Lower lobe of right lung (tissue), 2 donors: ENCODE measurements around the gene COG3. TPM values are rescaled to one million over a fixed set of nuclear protein-coding genes. Genes with fewer than 3 reads are reported as not detected.

Experiments
- ATAC-seq, 2 donors: fragments of 200-7000 bp; cut with Tn5 transposase; one replicate each; pipeline ENCODE4 v1.9.1; 2020 to 2022; ENCODE audit warnings: mild to moderate bottlenecking in 2 of 2, moderate library complexity in 2 of 2
- DNase-seq: peaks from one replicate; pipeline ENCODE4 v3.0.0-alpha.2; 2020
- H3K27ac ChIP-seq: fragments of 200-600 bp; one replicate; pipeline ENCODE4 v1.8.0; 2022
- H3K27me3 ChIP-seq: fragments of 200-600 bp; one replicate; pipeline ENCODE4 v1.8.0; 2022; ENCODE audit warnings: low read depth
- H3K36me3 ChIP-seq: fragments of 200-600 bp; one replicate; pipeline ENCODE4 v1.8.0; 2022; ENCODE audit warnings: mild to moderate bottlenecking
- H3K4me1 ChIP-seq: fragments of 200-600 bp; one replicate; pipeline ENCODE4 v1.8.0; 2022
- H3K4me3 ChIP-seq: fragments of 200-600 bp; one replicate; pipeline ENCODE4 v1.8.0; 2022; ENCODE audit warnings: mild to moderate bottlenecking
- H3K9me3 ChIP-seq: fragments of 200-600 bp; one replicate; pipeline ENCODE4 v1.8.0; 2022
- CTCF ChIP-seq: fragments of 200-600 bp; IDR thresholded peaks from one replicate; pipeline ENCODE4 v1.8.0; 2022; ENCODE audit warnings: antibody characterized with exemption, mild to moderate bottlenecking
- intact Hi-C: fragments of 100-400 bp; cut with DNase I; formaldehyde crosslinking; loops from one replicate; pipeline ENCODE4 v1.11.0; 2022
- total RNA-seq: library from RNA; stranded (reverse); fragmentation: NEBNext Ultra II Directional; extraction: Animal tissue kit (Norgen Biotek cat#: 25700); gene quantifications from one replicate; pipeline ENCODE4 v1.2.1, GENCODE V29; 2021
- donor health status: DM: no; HTN: yes; CAD: no; lungs with severe emphysema.

The COG3 gene
- total RNA-seq, 1 donor from 2014 or later = 21.9 TPM

GRCh38 chr13:45538382-45538781 lies 73.6 kb downstream of the COG3 start:
- peaks cover 32% of the 10 kb centered on the region for H3K36me3 ChIP-seq
- no peaks in the 10 kb centered on the region for H3K4me1 ChIP-seq
- H3K9me3 ChIP-seq = no peaks in the 10 kb centered on the region
- TF ChIP-seq CTCF = no peak
- no peak overlapping the region for H3K4me3 ChIP-seq
- ATAC-seq (no peak), DNase-seq (no peak)
- no peaks in the 10 kb centered on the region for H3K27me3 ChIP-seq
- intact Hi-C loops = no loop called here
- no peak overlapping the region for H3K27ac ChIP-seq

DNA sequence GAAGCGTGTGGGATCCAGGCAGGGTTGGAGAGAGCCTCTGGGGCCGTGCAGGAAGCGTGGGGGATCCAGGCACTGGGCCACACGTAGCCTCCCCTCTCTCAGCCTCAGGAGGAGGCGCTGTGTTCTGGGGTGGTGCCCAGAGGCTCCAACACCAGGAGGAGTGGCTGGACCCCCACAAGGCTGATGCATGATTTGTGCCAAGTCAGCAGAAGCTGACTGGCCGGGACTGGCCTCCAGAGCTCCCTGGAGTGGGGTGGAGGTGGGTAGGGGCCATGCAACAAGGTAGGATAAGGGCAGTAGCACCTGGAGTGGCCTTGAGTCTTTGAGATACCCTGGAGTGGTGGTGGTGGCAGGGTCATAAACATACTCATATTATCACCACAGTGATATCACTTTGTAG lies 75.5 kb downstream of the COG3 start:
- DNase-seq (no peak), ATAC-seq (no peak)
- intact Hi-C loops = no loop called here

DNA sequence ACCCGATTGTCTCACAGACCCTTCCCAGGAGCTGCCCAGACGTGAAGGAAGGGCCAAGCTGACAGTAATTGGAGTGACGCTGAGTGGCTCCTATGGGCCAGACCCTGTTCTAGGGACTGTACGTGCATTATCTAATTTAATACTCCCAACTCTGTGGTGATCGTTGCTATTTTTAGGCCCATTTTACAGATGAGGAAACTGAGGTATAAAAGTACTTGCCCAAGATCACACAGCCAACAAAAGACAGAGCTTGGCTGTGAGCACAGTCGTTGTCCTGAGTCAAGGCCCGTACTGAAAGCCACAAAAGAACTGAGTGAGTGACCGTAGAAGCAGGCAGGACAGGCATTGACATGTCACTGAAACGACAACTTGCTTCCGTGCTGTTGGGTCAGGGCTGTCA lies 76.1 kb downstream of the COG3 start:
- DNase-seq (no peak), ATAC-seq (no peak)
- Histone ChIP-seq H3K36me3 (peaks cover 7% of the 10 kb centered on the region), H3K9me3 (no peaks in the 10 kb centered on the region), H3K4me1 (no peaks in the 10 kb centered on the region), H3K27me3 (no peaks in the 10 kb centered on the region), H3K27ac (no peak overlapping the region), H3K4me3 (no peak overlapping the region)
- TF ChIP-seq CTCF = no peak
- intact Hi-C loops = no loop called here

More for the DNA sequence above, 75.5 kb downstream of the COG3 start:
- Histone ChIP-seq H3K36me3 (peaks cover 14% of the 10 kb centered on the region), H3K27ac (no peak overlapping the region), H3K4me1 (no peaks in the 10 kb centered on the region), H3K9me3 (no peaks in the 10 kb centered on the region), H3K27me3 (no peaks in the 10 kb centered on the region), H3K4me3 (no peak overlapping the region)
- TF ChIP-seq CTCF = no peak

- no peaks in the 10 kb centered on the region for H3K27me3 ChIP-seq
- ATAC-seq (no peak), DNase-seq (no peak)
- no peak overlapping the region for H3K27ac ChIP-seq
- no peak overlapping the region for H3K4me3 ChIP-seq
- H3K36me3 ChIP-seq = no peaks in the 10 kb centered on the region
- H3K9me3 ChIP-seq = no peaks in the 10 kb centered on the region
- H3K4me1 ChIP-seq = no peaks in the 10 kb centered on the region
- intact Hi-C loops = no loop called here
- TF ChIP-seq CTCF = no peak
Measured at GRCh38 chr13:45541806-45542205, 77.1 kb downstream of the COG3 start.

DNA sequence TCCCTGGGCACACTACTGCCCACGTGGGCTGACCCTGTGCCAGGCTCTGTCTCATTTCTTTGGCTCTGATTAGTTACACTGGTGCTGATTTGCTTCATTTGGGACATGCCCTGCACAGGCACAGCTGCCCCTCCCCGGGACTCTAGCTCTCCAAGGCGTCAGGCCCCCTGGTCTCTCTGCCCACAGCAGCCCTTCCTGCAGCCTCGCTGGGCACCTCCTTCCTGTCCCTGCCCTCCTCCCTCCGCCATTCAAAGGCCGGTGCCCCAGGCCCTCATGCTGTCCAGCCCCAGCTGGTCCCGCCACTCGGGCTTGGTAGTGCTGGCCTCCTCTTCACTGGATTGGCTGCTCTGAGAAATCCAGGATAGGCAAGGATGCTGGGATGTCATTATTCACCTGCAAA lies 77.7 kb downstream of the COG3 start:
- H3K9me3 ChIP-seq = no peaks in the 10 kb centered on the region
- DNase-seq (no peak), ATAC-seq (no peak)
- H3K27me3 ChIP-seq = no peaks in the 10 kb centered on the region
- H3K4me3 ChIP-seq = no peak overlapping the region
- H3K36me3 ChIP-seq = no peaks in the 10 kb centered on the region
- H3K4me1 ChIP-seq = no peaks in the 10 kb centered on the region
- intact Hi-C loops = no loop called here
- H3K27ac ChIP-seq = no peak overlapping the region
- TF ChIP-seq CTCF = no peak

DNA sequence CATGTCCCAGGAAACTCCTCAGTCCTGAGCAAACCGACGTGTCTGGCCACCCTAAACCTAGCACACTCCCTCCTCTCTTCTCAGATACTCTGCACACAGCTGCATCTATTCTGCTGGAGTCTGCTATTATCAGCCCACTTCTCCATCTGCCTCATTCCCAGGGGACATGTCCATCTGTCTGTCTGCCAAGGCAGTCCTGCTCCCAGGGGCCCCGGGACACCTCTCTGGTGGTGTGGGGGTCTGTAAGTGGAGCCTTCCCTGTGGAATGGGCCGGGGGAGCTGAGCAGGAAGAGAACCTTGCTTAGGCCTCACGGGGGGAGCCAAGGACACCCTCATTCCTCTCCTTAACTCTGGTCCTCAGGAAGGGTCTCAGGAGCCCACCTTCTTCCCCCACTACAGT lies 78.1 kb downstream of the COG3 start:
- no peaks in the 10 kb centered on the region for H3K27me3 ChIP-seq
- no peak for DNase-seq
- no peaks in the 10 kb centered on the region for H3K9me3 ChIP-seq
- intact Hi-C loops = no loop called here
- no peak overlapping the region for H3K27ac ChIP-seq
- TF ChIP-seq CTCF = no peak
- H3K4me3 ChIP-seq = no peak overlapping the region
- H3K4me1 ChIP-seq = no peaks in the 10 kb centered on the region
- no peaks in the 10 kb centered on the region for H3K36me3 ChIP-seq
- no peak for ATAC-seq
